Left ventricle myocardium superior (tissue), 1 donor: ENCODE measurements around the gene NOA1. TPM values are rescaled to one million over a fixed set of nuclear protein-coding genes. Genes with fewer than 3 reads are reported as not detected.
"Not testable (repeated sequence)": the region's sequence is repeated elsewhere in the genome, so short reads cannot be mapped to it uniquely, and the experiment has no call there.

Experiments used
- ATAC-seq: fragments of 200-7000 bp; cut with Tn5 transposase; one replicate; pipeline ENCODE4 v1.9.1; 2020; ENCODE audit warnings: mild to moderate bottlenecking, moderate library complexity
- DNase-seq: peaks from one replicate; pipeline ENCODE4 v3.0.0-alpha.2; 2020
- intact Hi-C: fragments of 100-400 bp; cut with micrococcal nuclease; formaldehyde crosslinking; loops from one replicate; pipeline ENCODE4 v1.11.0; 2022
- total RNA-seq: library from RNA; stranded (reverse); fragmentation: NEBNext Ultra II Directional; extraction: Animal tissue kit (Norgen Biotek cat#: 25700); gene quantifications from one replicate; pipeline ENCODE4 v1.2.1, GENCODE V29; 2021
- donor health status: DM: no; HTN: yes; CAD: no; lungs with severe emphysema.

Gene NOA1
- total RNA-seq, 1 donor from 2014 or later: 13.0 TPM

DNA sequence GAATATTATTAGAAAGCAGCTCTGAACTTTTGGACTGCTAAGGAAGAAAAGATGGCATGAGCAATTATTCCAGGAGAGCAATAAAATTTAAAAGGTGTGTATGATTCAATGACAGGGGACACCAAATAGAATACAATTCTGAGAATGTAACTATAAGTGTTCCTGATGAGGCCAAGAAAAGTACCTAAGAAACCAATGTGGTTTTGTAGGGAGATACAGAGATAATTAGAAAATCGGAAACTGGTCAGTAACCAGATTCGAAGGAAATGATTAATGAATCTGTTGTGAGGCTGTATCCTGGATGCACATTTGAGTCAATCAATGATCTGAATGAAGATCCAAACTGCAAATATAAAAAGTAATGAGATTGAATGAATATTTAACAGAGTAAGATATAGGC lies 6.0 kb downstream of the NOA1 start:
- ATAC-seq (no peak), DNase-seq (no peak)
- intact Hi-C loops: no loop called here

DNA sequence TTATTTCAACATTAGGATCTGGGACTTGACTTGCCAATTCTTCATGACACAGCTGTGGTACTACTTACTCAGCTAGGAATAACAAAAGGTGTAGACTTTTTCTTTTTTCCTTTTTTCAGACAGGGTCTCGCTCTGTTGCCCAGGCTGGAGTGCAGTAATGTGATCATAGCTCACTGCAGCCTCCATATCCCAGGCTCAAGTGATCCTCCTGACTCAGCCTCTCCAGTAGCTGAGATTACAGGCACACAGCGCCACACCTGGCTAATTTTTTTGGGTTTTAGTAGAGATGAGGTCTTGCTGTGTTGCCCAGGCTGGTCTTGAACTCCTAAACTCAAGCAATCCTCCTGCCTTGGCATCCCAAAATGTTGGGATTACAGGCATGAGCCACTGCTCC lies 16.3 kb downstream of the NOA1 start:
- intact Hi-C loops: no loop called here
- DNase-seq: no peak
- ATAC-seq: no peak

DNA sequence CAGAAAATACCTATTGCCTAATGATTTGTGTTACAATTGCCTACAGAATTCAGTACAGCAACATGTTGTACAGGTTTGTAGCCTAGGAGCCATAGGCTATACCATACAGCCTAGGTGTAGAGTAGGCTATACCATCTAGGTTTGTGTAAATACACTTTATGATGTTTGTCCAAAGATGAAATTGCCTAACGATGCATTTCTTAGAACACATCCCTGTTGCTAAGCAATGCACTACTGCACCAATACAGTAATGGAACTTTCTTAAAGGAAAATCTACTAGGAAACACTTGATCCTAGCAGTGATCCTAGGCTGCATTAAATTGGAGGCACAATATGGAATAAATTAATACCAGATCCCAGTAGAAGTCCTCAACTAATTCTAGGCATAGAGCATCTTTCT lies 18.3 kb downstream of the NOA1 start:
- no peak for DNase-seq
- intact Hi-C loops: no loop called here

DNA sequence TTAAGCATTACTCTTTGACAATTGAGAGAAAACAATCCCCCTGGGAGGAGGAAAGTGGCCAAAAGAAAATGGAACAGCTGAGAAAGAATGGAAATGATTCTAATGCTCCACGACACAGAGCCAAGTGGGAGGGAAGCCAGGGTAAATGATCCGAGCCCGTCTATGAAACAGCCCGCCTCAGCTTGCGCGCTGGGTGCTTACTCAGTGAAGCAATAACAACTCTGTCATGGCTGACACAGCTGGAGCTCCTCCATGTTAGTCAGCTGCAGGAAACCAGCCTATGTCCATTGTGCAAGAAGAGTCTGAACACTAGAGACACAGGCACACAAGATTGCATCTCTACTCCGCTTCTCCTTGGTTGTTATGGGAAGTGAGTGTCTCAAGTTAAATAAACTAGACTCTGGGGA lies 19.3 kb downstream of the NOA1 start:
- ATAC-seq (peak; percentile 99), DNase-seq (peak; percentile 82)
- intact Hi-C loops: no loop called here

More for the DNA sequence above, 18.3 kb downstream of the NOA1 start:
- no peak for ATAC-seq

DNA sequence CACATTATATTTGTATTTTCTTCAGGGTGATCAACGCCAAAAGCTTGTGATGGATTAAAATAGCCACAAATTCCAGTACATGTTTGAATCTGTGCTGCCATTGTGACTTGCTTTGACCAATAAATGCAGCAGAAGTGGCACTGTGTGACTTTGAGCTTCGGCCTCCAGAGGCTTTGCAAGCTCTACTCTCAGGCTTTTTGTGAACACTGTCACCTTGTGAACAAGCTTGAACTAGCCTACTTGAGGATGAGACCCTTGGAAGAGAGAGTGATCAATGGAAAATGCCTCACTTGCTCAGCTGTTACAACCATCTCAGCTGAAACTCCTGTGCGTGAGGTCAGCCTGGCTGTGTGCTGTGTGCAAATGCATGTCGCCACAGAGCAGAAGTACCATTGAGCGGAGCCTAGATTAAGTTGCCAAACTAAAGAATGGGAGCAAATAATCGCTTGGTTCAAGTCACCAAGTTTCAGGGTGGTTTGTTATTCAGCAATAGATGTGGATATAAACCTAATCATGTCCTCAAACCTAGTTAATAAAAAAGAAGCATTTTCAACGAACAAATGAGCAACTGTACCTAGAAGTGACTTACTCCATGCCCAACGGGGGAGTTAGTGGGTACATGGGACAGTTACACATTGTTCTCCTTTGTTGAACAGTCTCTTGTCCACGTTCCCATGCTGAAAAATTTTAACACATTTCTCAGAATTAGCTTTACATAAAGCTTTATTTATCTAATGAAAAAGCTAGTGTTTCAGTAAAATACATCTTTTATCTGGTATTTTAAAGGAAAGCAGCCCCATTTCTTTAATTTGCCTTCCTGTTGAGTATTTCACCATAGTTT lies 23.5 kb downstream of the NOA1 start:
- ATAC-seq (no peak), DNase-seq (no peak)
- intact Hi-C loops: no loop called here

DNA sequence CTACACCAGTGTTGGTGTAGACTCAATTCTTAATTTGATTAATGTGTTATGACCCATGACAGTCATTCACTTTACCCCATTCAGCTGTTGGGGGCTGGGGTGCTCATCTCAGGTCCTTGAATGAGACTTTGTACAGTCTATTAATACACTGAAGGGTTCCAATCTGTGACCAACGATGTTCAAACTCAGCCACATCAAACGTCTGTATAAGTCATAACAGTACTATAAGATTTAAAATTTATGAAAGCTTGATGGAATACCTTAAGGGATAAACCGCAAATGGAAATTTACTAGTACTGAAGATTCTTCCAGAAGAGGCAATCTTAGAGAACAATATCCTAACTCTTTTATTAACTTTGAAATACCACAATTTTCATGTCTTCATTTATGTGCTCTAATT lies 36.0 kb downstream of the NOA1 start:
- intact Hi-C loops: no loop called here
- DNase-seq (no peak), ATAC-seq (no peak)

DNA sequence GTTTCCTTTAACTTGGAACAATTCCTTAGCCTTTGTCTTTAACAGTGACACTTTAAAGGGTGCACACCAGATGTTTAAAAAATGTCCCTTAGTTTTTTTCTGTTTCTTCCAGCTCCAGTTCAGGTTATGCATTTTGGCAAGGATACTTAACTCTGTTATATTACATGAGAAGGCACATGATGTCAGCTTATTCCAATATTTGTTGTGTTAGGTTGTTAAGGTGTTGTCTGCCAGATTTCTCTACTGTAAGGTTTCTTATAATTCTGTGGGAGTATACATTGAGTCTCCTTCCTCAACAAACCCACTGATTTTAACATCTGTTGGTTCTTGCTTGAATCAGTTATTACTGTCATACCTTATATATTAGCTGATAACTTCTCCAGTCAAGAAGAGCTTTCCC lies 36.4 kb downstream of the NOA1 start:
- ATAC-seq: no peak
- intact Hi-C loops: no loop called here
- no peak for DNase-seq

DNA sequence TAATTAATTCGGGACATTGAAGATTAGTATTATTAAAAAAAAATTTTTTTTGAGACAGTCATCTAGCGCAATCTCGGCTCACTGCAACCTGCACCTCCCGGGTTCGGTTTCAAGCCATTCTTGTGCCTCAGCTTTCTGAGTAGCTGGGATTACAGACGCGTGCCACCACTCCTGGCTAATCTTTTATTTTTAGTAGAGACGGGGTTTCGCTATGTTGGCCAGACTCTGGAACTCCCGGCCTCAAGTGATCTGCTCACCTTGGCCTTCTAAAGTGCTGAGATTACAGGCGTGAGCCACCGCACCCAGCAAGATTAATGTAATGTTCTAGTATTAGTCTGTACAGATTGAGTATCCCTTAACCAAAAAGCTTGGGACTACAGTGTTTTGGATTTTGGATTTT lies 37.0 kb downstream of the NOA1 start:
- DNase-seq: no peak
- peak; percentile 52 for ATAC-seq
- intact Hi-C loops: no loop called here

DNA sequence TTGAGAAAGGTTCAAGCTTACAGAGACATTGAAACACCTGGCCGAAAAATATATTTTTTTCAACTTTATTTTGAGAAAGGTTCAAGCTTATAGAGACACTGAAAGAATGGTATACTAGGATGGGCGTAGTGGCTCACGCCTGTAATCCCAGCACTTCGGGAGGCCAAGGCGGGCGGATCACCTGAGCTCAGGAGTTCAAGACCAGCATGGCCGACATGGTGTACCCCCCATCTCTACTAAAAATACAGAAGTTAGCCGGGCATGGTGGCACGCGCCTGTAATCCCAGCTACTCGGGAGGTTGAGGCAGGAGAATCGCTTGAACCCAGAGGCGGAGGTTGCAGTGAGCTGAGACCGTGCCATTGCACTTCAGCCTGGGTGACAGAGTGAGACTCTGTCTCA lies 37.6 kb downstream of the NOA1 start:
- intact Hi-C loops, ATAC-seq, DNase-seq: not testable (repeated sequence)

DNA sequence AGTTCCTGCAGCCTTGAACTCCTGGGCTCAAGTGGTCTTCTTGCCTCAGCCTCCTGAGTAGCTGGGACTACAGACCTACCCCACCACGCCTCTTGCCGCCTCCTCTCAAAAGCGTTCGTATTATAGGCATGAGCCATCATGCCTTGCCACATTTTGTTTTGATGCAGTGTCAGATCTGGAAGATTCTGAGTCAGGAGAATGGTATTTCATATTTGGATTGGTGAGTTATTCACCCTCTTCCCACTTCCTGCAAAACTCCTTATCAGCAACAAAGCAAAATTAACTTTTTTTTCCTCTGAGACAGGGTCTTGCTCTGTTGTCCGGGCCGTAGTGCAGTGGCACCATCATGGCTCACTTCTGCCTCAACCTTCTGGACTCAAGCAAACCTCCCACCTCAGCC lies 40.1 kb downstream of the NOA1 start:
- intact Hi-C loops: no loop called here
- DNase-seq: no peak
- ATAC-seq: no peak

DNA sequence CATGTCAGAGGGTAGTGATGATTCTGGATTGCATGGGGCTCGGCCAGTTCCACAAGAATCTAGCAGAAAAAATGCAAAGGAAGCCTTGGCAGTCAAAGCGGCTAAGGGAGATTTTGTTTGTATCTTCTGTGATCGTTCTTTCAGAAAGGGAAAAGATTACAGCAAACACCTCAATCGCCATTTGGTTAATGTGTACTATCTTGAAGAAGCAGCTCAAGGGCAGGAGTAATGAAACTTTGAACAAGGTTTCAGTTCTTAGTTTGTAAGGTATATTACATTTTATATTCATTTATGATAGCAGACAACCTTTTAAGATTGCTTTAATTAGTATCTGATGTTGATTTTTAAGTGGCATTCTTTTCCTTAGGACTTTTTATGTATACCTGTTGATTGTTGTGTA lies 45.5 kb downstream of the NOA1 start:
- DNase-seq: no peak
- intact Hi-C loops: no loop called here
- ATAC-seq: no peak

DNA sequence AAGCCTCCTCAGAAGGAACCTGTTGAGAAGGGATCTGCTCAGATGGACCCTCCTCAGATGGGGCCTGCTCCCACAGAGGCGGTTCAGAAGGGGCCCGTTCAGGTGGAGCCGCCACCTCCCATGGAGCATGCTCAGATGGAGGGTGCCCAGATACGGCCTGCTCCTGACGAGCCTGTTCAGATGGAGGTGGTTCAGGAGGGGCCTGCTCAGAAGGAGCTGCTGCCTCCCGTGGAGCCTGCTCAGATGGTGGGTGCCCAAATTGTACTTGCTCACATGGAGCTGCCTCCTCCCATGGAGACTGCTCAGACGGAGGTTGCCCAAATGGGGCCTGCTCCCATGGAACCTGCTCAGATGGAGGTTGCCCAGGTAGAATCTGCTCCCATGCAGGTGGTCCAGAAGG lies 46.8 kb downstream of the NOA1 start:
- intact Hi-C loops: no loop called here
- DNase-seq: no peak
- ATAC-seq: no peak

DNA sequence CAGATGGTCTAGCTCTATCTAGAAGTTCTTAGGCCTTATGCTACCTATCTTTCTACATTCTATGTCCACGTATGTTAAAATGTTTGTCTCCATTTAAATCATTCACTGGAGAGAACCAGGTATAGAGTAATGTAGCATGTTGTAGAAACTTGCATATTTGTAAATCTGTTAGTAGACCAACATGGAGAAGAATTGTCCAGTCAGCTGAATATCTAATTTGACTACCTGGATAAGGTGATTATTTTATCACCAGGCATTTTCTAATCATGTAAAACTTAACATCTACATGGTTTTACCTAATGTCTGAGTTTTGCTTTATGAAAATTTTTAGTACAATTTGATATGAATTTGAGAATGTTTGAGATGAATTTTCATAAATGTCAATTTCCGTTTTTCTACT lies 50.2 kb downstream of the NOA1 start:
- no peak for ATAC-seq
- DNase-seq: no peak
- intact Hi-C loops: no loop called here

DNA sequence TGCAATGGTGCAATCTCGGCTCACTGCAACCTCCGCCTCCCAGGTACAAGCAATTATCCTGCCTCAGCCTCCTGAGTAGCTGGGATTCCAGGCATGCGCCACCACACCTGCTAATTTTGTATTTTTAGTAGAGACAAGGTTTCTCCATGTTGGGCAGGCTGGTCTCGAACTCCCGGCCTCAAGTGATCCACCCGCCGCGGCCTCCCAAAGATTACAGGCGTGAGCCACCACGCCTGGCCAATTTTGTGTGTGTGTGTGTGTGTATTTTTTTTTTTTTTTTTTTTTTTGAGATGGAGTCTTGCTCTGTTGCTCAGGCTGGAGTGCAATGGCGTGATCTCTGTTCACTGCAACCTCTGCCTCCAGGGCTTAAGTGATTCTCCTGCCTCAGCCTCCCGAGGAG lies 62.4 kb downstream of the NOA1 start:
- ATAC-seq, intact Hi-C loops: not testable (repeated sequence)

DNA sequence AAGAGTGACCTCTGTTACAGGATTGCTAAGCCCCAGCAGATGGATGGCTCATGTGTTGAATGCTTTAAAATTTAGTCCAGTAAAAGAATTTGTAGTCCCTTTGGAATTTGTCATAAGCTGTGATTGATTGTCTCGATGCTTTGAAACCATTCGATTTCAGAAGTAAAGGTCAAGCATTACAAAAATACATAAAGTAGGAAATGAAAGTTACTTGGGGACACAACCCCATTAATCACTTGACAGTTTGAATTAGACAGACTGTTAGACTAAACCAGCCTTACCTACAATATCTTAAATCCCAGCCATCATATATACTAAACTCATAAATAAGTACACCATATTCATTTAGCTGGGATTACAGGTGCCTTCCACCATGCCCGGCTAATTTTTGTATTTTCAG lies 63.1 kb downstream of the NOA1 start:
- intact Hi-C loops: no loop called here
- ATAC-seq (no peak), DNase-seq (no peak)

More for the DNA sequence above, 62.4 kb downstream of the NOA1 start:
- not testable (repeated sequence) for DNase-seq

Other genes starting within 250 kb of the NOA1 start
- gene SPINK2, start 155.9 kb downstream of the NOA1 start, total RNA-seq: 0.74 TPM
- 24.2 TPM for gene REST, start 69.7 kb downstream of the NOA1 start, total RNA-seq
- gene POLR2B, start 1.3 kb upstream of the NOA1 start, total RNA-seq: 68.3 TPM
- gene IGFBP7, start 132.8 kb upstream of the NOA1 start, total RNA-seq: 723 TPM